Left hindlimb (tissue), 1 donor: ENCODE data around the gene KRT4.
"Not testable (repeated sequence)": the region's sequence is repeated elsewhere in the genome, so short reads cannot be mapped to it uniquely, and the experiment has no call there.

ENCODE experiments used
- DNase-seq: peaks from one replicate; pipeline ENCODE4 v3.0.0-alpha.2; 2018

Gene KRT4

DNA sequence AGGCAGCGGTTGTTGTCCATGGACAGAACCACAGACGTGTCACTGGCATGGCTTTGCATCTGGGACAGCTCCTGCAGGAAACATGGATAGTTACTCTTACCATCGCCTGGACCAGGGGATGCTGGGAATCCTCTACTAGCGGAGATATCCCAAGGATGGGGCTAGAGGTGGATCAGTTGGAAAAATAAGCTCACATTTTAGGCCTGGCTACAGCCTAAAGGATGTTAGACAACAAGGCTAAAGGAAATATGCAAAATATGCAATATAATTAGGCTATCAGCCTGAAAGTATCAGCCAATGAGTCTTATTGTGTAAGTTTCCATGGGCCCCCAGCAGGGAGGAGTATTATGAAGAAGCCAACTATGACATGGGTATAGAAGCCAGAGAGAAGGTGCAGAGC is 41.7 kb downstream of the KRT4 start:
- DNase-seq, result no peak

- no peak for DNase-seq
These were observed 42.4 kb downstream of the KRT4 start for GRCh38 chr12:52771505-52771904.

GRCh38 chr12:52771088-52771487 is 42.8 kb downstream of the KRT4 start:
- DNase-seq, result no peak

- no peak for DNase-seq
These were observed 44.0 kb downstream of the KRT4 start for GRCh38 chr12:52769946-52770345.

DNA sequence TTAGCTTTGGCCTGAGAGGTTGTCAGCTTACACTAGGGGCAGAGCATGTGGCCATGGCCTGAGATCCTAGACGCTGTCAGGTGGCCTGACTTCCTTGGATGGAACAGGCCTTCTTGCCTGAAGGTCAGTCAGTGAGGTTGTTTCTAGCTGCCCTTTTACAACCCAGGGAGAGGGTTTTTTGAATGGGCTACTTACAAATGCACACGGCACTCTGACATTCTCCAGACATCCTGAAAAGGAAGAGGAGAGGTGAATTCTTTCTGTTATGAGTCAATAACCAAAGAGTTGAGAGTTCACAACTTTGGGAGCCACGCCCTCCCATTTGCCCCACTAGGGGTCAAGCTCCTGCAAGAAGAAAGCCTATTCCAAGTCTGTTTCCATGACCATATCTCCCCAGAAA is 44.6 kb downstream of the KRT4 start:
- DNase-seq, result no peak

GRCh38 chr12:52768479-52769200 is 45.3 kb downstream of the KRT4 start:
- no peak for DNase-seq

- no peak for DNase-seq
These were observed 46.5 kb downstream of the KRT4 start for GRCh38 chr12:52767427-52767826.

GRCh38 chr12:52767020-52767379 is 46.9 kb downstream of the KRT4 start:
- DNase-seq, result no peak

DNA sequence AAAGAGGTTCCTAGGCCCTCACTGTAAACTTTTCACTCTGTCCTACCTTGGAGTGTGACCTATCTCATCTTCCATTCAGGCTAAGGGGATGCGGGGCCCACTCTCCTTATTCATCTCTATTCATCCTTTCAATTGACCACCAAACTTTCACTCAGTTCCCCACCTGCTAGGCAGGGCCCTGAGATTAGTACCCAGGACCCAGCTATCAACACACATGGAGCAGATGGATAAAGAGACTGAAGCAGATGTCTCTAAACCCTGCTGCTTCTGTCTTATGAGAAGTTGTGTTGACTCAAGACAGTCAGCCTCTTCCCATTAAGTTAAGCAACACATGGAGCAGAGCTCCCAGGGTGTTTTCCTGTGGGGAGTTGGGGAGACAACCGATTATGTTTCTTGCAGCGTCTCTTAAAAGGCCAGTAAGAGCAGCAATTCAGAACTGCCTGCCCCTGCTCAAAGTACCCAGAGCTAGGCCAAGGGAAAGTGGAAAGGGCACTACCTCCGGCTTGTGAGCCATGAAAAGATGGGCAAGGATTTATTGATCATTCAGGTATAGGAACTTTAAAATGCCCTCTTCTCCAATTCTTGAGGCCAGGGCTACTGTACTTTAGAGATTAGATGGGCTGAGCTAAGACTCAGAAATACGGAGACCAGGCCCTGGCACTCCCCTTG is 47.4 kb downstream of the KRT4 start:
- DNase-seq, result no peak

DNA sequence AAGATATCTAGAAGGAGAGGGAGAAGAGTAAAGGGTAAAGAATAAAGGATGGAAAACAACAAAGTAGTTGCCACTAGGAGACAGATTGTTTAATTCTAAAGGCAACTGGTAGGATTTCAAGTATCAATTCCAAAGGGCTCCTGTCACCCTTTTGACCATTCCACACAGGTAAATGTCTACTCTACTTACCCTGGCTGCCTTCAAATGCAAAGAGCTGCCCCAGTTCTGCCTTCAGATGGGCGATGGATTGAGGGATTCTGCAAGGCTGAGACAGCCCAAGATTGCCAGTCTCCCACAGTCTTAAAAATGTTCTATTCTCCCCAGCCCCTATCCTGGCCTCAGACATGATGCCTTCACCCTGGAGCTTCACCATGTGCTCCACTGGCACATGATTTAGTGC is 48.2 kb downstream of the KRT4 start:
- no peak for DNase-seq

DNA sequence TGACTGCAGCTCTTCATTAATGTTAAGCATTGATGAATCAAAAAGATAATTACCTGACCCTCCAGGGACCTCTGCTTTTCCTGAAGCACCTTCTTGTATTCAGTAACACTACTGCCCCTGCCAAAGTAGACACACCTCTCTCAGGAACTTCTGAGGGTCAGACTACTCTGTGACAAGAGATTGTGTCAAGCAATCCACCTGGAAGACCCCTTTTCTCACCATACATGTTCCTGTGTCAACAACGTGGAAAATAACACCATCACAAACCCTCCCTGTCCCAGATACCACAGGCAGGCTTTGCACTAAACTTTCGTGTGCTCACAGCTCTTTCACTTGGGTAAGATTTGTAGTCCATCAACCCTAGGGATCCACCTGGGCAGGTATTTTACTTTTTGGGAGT is 49.9 kb downstream of the KRT4 start:
- no peak for DNase-seq

DNA sequence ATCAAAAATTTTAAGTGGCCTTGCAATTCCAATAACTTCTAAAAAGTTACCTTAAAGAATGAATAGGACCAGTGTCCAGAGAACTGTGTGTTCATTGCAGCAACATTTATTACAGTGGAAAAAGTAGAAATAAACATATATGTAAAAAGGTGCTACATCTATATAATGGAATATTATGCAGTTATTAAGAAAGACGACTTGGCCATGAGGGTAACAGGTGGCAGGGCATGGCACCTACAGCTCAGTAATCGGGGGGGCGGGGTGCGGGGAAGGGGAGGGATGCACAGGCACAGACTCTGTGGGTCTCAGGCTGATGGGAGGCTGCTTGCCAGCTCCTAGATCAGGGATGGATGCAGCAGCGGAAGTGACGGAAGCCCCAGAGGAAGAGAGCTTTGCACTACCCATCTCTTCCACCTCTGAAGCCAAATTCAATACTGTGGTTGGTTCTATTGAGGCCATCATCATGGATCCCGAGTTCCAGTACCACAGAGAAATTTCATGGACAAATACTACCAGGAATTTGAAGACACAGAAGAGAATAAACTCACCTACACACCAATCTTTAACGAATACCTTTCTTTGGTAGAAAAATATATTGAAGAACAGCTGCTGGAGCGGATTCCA is 50.8 kb downstream of the KRT4 start:
- DNase-seq, result no peak

GRCh38 chr12:52761802-52762201 is 52.1 kb downstream of the KRT4 start:
- no peak for DNase-seq

- DNase-seq, result not testable (repeated sequence)
These were observed 52.7 kb downstream of the KRT4 start for GRCh38 chr12:52761218-52761617.

GRCh38 chr12:52760623-52761022 is 53.3 kb downstream of the KRT4 start:
- DNase-seq, result no peak

DNA sequence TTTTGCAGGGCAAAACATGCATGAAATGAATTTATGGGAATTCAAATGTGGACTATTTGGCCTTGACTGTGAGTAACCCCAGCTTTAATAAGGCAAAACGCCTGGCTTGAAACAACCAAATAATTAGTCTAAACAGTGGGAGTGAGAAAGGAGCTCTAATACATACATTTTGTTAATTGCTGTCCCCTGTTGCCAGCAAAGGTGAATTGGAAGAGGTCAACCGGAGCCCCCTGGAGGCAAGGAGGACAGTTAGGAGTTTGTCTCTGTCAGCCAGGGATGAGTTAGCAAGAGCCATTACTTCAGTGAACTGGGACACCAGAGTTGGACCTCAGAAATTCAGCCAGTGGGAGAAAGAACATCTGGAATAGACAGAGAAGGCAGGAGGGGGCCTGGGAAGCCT is 54.2 kb downstream of the KRT4 start:
- DNase-seq, result no peak

GRCh38 chr12:52759218-52759617 is 54.7 kb downstream of the KRT4 start:
- DNase-seq, result no peak

DNA sequence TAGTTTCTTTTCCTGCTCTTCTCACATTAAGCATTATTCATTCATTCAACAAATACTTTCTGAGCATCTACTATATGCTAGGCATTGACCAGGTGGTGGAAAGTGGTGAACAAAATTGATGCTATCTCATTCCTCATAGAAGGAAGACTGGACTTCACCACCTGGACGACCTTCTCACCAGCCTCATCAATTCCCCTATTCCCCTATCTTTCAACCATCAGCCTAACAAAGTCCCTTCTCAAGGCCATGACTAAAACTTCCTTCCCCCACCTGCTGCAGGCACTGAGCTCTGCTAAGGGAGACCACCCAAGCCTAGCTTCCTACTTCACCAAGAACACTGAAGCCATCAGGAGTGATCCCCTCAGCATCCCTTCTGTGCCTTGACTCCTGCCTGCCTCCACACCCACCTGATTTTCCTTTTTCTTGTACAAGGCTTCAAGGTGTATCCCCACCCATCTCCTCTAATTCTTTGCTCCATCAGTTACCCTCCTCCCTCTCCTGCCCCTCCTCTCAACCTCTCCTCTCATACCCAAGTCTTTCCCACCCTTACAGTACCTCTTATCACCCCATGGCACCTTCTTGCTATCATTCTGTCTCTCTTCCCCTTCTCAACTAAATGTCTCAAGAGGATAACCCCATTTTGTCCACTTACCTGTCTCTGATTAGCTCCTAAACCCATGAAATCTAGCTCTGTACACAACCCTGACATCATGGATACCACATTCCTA is 56.3 kb downstream of the KRT4 start:
- DNase-seq, result no peak
